GM23248 (cell line): ENCODE measurements around the gene WWOX.

Experiments
- EZH2 ChIP-seq: fragments of 200-600 bp; sonication (generic); IDR thresholded peaks from 2 replicates; pipeline ENCODE4 v1.6.1; 2018; ENCODE audit warnings: antibody characterized with exemption, mild to moderate bottlenecking; ENCODE audit not compliant: insufficient read depth, poor library complexity, severe bottlenecking
- EZH2phosphoT487 ChIP-seq: fragments of 200-600 bp; sonication (generic); IDR thresholded peaks from 2 replicates; pipeline ENCODE4 v1.6.1; 2018; ENCODE audit warnings: antibody characterized with exemption, moderate library complexity, mild to moderate bottlenecking, low read depth; ENCODE audit not compliant: insufficient read depth

GRCh38 chr16:78390508-78391324, 291.3 kb downstream of the WWOX start:
- TF ChIP-seq EZH2 = no peak
- TF ChIP-seq EZH2phosphoT487 = no peak
